NCI-H187 (cell line): ENCODE data around the gene FBXO38.

Source experiments
- DNase-seq, 2 experiments: peaks; one replicate each; lab custom pipeline; 2025; lab: John Stamatoyannopoulos, UW

FBXO38 gene, protein sequence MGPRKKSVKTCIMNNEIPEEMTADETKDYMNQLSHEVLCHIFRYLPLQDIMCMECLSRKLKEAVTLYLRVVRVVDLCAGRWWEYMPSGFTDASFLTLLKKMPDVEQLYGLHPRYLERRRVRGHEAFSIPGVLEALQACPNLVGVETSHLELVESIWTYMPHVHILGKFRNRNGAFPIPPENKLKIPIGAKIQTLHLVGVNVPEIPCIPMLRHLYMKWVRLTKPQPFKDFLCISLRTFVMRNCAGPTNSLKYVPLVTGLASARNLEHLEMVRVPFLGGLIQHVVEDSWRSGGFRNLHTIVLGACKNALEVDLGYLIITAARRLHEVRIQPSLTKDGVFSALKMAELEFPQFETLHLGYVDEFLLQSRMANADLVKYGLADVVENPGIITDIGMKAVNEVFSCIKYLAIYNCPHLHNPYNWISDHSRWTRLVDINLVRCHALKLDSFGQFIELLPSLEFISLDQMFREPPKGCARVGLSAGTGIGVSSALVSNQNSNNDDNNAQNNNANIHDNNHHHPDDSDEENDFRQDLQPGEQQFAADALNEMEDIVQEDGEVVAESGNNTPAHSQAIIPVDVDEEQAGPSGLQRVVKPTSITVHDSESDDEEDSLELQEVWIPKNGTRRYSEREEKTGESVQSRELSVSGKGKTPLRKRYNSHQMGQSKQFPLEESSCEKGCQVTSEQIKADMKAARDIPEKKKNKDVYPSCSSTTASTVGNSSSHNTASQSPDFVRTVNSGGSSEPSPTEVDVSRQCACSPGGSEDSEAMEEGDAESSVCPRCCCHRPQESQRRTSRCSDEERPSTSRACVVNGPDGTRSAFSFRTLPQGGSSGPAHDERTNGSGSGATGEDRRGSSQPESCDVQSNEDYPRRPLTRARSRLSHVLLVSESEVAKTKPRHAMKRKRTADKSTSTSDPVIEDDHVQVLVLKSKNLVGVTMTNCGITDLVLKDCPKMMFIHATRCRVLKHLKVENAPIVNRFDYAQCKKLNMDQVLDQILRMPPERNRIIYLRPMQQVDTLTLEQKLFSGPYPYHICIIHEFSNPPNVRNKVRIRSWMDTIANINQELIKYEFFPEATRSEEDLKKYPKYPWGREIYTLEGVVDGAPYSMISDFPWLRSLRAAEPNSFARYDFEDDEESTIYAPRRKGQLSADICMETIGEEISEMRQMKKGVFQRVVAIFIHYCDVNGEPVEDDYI

GRCh38 chr5:148383564-148384379, at the start of gene FBXO38:
Gene FBXO38 (plus strand): TSS chr5:148383958. CDS start chr5:148394777, 10,819 bp downstream.
- peak; percentile 89 to 95 for DNase-seq

- DNase-seq, result no peak
Observed at GRCh38 chr5:148335259-148335658, 48.5 kb upstream of the FBXO38 start, which contains the start of gene SPINK9. Gene SPINK9 (plus strand): TSS chr5:148335559. CDS start chr5:148335614, 55 bp downstream.

- no peak for DNase-seq
Observed at GRCh38 chr5:148336704-148337435, 46.9 kb upstream of the FBXO38 start.

GRCh38 chr5:148342371-148343045, 41.2 kb upstream of the FBXO38 start:
- DNase-seq, result no peak

DNA sequence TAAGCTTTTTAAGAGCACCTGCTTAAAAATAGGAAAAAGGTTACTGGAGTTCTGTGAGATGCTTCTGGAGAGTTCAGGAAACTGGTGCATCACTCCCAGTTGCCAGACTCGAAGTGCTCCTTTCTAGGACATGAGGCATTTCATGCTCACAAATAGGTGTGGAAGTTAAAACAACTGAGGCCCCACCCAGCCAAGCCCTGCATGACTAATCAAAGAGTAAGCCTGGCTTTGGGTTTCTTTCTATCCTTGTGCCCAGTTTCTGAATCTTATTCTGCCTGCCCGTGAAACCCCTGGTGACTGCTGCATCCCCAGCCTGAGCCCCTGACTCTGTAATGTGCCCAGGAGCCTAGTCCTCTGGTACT, 40.7 kb upstream of the FBXO38 start:
- DNase-seq, result no peak

DNA sequence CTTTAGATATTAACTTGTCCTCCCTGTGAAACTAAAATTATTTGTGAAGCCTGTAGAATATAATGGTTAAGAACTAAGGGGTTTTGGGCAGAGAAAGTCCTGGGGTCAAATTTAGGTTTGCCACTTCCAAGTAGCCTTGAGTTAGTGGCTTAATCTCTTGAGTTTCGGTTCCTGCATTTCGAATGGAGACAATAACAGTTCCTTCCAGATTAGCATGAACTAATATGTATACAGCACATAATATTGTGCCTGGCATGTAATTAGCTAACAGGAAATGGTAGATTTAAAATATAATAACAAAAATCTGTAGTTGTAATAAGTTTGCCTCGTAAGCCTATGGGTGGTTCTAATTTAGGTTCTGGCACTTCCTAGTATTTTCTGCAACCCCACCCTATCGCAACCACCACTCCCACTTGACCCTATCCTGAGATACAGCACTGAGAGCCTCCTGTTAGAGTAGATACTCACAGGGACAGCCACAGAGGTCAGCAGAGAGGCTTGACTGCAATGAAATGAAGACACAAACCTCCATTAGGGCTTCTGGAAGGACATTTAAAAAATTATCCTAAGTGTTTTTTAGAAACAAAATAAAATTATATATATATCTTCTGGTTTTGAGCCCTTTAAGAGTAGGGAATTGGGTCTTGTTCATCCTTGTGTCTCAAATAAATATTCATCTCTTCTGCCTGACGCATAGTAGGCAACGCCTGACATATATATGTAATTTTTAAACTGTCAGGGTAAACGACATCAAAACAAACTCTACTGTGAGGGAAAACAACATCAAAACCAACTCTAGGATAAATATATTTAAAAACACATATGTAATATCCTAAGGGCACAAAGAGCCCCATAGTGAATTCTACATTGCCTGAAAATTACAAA, 39.9 kb upstream of the FBXO38 start:
- no peak for DNase-seq

DNA sequence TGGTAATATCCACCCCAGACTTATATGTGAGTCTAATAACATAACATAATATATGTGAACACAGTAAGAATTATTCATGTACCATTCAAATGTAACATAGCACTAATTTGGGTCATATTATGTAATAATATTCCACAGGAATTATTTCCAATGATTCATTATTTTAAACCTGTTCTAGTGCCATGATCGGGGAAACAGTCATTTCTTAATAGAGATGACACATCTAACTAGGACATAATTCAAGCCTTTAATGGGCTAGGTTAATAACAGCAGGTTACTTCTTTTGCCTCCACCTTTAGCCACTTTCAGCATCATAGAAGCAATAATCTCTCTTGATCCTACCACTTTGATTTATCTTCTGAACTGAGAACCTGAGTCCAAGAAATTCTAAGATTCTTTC, 36.1 kb upstream of the FBXO38 start:
- no peak for DNase-seq

- no peak for DNase-seq
Observed at GRCh38 chr5:148352696-148353095, 31.1 kb upstream of the FBXO38 start.

DNA sequence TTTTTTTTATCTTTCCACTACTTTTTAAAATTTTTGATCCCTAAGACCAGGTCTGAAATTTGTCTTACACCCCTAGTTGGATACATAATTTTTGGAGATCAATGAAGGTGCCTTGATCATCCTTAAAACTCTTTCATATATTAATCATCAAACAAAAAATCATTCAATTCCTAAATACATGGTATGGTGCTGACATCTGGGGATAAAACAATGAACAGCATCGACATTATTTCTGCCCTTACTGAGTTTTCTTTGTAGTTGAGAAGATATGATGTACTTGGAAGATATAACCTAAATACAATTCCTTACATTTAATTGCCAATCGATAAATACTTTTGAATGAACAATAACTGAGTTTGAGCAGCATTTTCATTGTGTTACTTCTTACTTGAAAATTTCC, 30.1 kb upstream of the FBXO38 start:
- DNase-seq, result no peak

DNA sequence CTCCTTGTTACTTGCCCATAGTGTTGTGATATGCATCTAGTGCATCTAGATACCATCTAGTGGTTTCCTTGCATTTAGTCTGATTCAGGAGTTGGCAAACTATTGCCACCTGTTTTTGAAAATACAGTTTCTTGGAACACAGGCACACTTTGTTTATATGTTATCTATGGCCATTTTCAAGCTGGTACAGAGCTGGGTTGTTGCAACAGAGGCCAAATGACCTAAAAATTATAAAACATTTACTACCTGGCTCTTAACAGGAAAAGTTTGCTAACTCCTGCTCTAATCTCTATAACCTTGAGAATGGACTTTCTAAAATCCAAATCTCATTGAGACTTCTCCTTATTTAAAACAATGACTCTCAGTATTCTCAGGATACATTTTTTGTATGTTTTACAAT, 19.4 kb upstream of the FBXO38 start:
- DNase-seq, result no peak

DNA sequence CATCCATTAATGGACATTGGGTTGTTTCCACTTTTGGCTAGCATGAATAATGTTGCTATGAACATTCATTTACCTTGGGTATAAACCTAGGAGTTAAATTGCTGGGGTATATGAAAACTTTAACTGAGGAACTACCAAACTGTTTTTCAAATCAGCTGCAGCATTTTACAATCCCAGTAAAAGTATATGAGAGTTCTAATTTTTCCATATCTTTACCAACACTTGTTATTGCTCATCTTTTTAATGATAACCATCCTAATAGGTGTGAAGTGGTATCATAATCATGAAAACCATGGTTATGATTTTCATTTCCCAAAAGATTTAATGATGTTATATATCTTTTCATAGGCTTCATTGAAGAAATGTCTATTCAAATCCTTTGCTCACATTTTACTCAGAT, 15.5 kb upstream of the FBXO38 start:
- DNase-seq, result no peak

DNA sequence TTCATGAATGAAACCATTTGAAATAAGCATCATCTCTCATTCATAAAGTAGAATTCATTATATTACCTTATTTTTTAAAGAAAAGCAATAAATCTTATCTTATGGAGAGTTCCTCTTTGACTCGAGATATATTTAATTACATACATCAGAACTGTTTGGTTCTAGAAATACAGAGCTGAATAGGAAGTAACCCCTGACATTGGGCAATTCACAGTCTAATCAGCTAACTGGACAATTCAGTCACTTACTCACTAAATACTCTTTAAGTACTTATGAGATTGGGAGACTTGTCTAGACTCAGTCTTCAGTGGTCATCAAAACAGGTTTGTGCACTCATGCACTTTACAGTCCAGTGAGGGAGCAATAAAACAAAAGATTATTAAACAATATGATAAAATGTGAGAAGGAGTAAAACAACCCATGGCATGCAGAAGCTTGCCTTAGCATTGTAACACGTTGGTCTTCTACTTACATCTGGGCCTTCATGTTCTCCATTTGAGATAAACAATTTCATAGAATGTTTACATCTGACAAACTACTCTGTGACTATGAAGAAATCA, 11.5 kb upstream of the FBXO38 start:
- no peak for DNase-seq

DNA sequence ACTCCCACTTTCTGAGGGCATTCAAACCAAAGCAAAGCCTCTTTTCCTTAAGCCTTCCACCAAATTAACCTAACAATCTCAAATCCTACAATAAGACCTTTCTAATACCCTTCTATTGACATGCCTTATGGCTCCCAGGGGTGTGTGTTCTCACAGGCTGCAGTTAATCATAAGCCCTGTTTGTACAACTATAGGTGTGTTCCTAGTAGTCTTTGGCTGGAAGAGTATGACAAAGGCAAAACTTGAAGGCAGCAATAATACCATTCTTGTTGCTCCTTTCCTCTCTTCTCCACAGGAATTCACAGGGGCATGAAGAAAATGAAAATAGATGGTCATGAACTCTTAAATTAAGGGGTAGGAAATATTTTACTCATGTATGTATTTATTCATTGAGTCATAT, 10.9 kb upstream of the FBXO38 start:
- no peak for DNase-seq

GRCh38 chr5:148374690-148375360, 8.9 kb upstream of the FBXO38 start:
- DNase-seq, result no peak

DNA sequence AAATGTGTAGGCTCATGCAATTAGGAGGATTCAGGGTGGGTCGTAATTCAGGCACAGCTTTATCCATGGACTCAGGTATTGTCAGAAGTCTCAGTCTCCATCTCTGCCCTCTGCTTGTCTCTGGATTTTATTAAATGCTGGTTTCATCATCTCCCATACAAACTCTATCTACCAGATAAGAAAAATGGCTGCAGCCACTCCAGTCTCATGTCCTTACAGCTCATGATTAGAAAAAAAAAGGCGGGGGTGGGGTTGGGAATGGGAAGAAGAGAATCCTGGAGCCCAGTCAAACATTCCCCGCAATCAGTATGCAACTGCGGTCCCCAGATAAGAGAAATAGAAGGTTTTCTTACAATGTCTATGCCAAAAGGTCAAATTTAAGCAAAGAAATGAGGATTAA, 7.6 kb upstream of the FBXO38 start:
- DNase-seq, result no peak

GRCh38 chr5:148378670-148379069, 5.1 kb upstream of the FBXO38 start:
- DNase-seq, result no peak

DNA sequence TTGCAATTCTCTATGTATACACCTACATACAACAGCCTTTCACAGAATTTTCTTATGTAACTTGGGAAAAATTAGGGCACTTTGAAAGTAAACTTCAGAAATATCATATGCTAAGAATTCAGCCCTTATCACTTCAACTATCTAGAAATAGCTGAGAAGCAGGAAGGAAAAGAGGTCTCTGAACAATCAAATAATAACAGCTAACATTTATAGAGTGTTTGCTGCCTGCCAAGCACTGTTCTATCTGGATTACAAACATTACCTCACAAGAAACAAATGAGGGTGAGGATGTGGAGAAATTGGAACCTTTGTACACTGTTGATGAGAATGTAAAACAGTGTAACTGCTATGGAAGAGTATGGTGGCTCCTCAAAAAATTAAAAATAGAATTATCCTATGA, 4.4 kb upstream of the FBXO38 start:
- DNase-seq, result no peak

- no peak for DNase-seq
Observed at GRCh38 chr5:148381906-148382305, 1.9 kb upstream of the FBXO38 start.
